Myocyte (in vitro differentiated cells): ENCODE measurements around the gene HEY2. TPM values are rescaled to one million over a fixed set of nuclear protein-coding genes. Genes with fewer than 3 reads are reported as not detected.
"Not testable (repeated sequence)": the region's sequence is repeated elsewhere in the genome, so short reads cannot be mapped to it uniquely, and the experiment has no call there.

ENCODE experiments used
- DNase-seq: peaks from one replicate; pipeline ENCODE4 v3.0.0-alpha.2; 2012; ENCODE audit warnings: low read depth
- total RNA-seq: library from RNA; depleted of rRNA; stranded (reverse); fragments of >200 nt; gene quantifications from 2 replicates; pipeline ENCODE4 v1.2.3, GENCODE V29; 2014

HEY2 gene
- total RNA-seq, 1 donor from 2014 or later, result 0.08 TPM

- DNase-seq, result no peak
Measured at GRCh38 chr6:125766641-125767040, 17.2 kb downstream of the HEY2 start.

DNA sequence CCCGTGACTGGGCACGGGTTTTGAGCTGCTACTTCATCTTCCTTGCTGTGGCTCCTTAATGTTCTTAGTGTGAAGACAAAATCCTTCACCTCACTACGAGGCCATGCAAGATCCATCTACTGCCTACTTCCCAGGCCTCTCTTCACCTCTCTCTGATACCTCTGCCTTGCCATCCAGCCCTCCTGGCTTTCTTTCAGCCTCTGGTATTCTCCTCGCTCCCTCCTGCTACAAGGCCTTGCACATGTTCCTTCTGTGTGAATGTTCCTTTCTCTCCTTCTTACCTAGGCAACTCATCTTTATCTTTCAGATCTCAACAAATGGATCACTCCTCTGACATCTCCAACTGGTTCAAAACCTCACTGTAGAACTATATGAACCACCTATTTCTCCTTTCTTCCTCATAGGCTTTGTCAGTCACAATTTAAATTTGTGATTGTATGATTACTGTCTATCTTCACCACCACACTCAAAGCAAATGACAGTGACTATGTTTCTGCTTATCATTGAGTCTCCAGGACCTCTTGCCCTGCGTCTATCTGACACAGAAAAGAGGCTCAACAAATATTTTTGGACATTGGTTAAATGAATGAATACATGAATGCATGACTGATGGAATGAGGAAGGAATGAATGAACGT is 19.8 kb downstream of the HEY2 start:
- DNase-seq, result no peak

GRCh38 chr6:125773387-125774341 is 24.2 kb downstream of the HEY2 start:
- DNase-seq, result peak; percentile 23

GRCh38 chr6:125776107-125776826 is 26.8 kb downstream of the HEY2 start:
- DNase-seq, result not testable (repeated sequence)

GRCh38 chr6:125779924-125780539 is 30.6 kb downstream of the HEY2 start:
- DNase-seq, result peak; percentile 91

- DNase-seq, result peak; percentile 83
Measured at GRCh38 chr6:125780540-125781313, 31.3 kb downstream of the HEY2 start.

DNA sequence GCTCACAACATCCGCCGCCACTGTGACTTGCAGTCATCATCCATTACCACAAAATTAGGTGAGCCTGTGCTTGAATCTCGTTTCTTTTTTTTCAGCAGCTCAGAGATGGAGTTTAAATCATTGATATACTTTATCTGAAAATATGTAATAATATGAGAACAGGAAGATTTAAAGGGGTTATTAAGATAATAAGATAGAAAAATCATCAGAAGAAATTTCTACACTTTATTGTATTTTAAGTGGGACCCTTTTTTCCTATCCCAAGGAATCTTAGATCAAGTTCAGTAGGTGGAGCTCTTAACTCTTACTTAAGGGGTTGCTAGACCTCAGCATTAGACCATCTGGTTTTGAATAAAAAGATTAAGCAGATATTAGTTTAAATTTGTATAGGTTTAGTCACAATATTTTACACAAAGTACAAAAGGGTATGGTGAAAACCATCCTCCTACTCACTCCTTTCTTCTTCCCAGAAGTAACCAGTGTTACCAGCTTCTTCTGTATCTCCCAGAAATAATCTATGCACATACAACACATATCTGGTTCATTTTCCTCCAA is 32.0 kb downstream of the HEY2 start:
- no peak for DNase-seq

- no peak for DNase-seq
Measured at GRCh38 chr6:125784365-125784764, 34.9 kb downstream of the HEY2 start.

DNA sequence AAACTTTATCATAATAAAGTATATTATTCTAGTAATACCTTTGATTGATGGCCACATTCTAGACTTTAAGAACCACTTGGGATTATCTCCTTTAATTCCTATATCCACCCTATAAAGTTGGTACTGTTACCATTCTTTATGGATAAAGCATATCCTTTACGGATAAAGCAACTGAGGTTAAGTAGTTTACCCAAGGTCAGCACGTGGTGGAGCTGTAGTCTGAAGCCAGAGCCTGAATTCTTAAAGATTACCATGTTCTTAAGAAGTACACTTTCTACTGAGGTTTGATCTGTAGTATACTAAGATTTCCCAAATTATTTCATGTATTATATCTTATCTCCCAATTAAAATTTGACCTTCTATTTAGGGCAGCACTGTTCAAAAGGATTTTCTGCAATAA is 38.4 kb downstream of the HEY2 start:
- no peak for DNase-seq

DNA sequence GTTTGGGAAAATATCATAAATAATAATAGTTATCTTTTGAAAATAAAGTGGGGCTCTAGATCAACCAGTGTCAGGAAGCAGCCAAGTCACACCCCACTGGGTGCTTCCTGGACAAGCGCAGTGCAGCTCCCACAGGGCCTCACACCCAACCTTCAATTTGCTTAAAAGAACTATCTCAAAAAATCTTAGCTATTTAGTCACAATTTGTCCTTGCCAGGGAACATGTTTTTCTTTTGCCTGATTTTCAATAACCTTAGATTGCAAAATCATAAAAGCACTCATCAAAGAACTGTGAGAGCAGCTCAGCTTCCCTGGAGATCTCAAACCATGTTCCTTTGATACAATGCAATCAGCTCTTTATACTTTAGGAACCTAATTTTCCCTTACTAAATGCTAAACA is 39.7 kb downstream of the HEY2 start:
- DNase-seq, result no peak

GRCh38 chr6:125789576-125790357 is 40.3 kb downstream of the HEY2 start:
- peak; percentile 56 for DNase-seq

DNA sequence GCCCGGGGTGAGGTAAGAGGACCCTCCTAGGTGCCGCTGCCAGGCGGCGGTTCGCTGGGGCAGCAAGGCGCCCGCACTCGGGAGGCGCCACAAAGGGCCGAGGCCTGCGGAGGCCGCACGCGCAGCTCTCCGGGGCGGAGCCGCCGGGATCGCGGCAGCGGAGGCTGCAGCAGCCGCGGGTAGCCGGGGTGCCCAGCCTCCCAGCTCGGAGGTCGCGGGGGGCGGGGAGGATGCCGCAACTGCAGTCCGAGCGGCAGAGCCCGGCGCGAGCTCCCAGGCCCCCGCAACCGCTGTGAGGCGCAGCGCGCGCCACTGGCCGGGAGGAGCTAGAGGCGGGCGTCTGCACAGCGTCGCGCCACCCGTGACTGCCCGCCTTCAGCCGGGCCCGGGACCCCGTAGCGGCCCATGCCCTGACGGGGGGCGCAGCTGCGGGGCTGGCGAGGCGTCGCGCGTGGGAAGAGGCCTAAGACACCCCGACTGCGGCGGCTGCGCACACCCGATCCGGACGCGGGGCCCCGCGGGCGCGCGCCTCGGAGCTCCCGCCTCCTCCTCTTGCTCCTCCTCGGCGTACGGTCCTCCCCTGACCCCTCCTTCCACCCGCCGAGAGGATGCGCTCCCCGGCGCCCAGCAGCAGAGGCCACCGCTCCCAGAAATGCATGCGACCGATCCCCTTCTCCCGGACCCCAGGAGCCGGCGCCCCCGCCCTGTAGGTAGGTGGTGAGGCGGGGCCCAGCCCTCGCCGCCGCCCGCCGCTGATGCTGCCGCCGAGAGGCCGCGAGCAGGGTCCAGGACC is 41.1 kb downstream of the HEY2 start, which contains the start of gene NCOA7:
Gene NCOA7 (plus strand): TSS at position 603 of the 793 bp plus-strand sequence. CDS start 24,395 bp downstream, outside the sequence.
- DNase-seq, result peak; percentile 84

- peak; percentile 51 for DNase-seq
Measured at GRCh38 chr6:125791151-125791819, 41.9 kb downstream of the HEY2 start.

DNA sequence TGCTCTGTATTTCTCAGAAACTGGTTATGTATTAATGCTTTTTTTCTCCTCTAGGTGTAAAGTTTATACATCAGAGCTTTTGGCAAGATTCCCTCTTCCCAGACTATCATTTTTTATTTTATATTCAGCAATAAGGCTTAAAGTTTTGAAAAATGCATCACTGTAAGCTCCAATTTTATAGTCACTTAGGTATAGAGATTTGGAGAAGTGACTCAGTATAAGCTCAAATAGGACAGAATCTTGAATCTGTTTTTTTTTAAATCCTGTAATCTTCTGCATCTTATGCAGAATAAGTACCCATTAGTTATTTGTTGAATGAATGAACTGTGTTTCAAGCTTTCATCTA is 42.4 kb downstream of the HEY2 start:
- no peak for DNase-seq

DNA sequence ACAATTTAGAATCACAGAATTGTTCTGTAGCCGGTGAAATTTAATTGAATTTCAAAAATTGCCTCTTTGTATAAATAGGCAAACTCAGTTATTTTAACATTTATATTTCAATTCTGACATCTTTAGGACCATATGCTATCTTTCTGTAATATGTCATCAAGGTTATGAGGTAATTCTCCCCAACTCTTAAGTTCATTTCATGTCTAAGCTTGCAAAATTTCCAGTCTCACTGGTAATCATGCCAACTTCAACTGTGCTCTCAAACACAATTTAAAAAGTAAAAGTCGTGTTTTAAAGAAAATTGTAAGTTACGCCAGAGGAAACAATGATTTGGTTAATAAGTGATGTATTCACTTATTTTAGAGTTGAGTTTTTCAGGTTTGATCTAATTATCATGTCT is 42.7 kb downstream of the HEY2 start:
- DNase-seq, result no peak

DNA sequence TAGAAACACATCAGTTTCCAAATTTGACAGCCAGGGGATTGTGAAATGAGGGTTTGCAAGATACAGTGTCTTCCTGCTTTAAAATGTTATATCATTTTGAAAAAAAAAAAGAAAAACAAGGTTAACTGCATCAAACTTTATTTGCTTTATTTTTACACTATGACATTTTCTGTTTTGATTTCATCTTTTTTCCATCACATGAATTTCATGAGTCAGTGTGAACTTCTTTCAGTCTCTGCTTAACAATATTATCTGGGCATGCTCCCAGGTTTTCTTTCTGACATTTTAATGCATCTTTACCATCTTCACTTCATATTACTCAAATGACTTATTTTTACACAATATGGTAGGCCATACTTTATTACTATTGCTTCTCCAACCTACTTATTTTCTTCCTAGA is 43.2 kb downstream of the HEY2 start:
- peak; percentile 17 for DNase-seq

- no peak for DNase-seq
Measured at GRCh38 chr6:125793280-125793679, 43.8 kb downstream of the HEY2 start.

DNA sequence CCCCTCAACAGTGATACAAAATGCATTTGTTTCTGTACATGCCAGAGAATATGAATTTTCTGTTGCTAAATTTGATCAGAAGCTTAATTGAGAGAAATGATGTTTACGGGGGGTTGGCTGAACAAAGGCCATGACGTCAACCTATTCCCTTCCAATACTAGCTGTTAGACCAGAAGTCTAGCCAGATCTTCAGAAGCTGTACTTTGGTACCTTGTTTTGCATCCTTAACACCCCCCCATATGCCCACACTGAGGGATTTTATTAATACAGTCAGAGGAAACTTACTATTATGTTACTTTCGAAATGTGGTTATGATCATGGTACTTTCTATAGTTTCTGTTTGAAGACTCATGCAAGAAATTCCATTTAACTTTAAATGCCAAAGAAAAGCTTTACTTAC is 44.4 kb downstream of the HEY2 start:
- no peak for DNase-seq
